OCI-LY7 (cell line): ENCODE data around the gene TAPBP.

ENCODE experiments used
- CTCF ChIP-seq: fragments of 200-600 bp; sonication (generic); conservative IDR thresholded peaks from 2 replicates; pipeline ENCODE4 v1.5.1; 2014; ENCODE audit warnings: mild to moderate bottlenecking, antibody characterized with exemption, low read length, moderate library complexity, mixed read lengths
- EZH2phosphoT487 ChIP-seq: fragments of 200-600 bp; sonication (generic); IDR thresholded peaks from 2 replicates; pipeline ENCODE4 v1.6.1; 2018; ENCODE audit warnings: low read depth, borderline replicate concordance, mild to moderate bottlenecking, mixed run types, antibody characterized with exemption, low read length, moderate library complexity, mixed read lengths

DNA sequence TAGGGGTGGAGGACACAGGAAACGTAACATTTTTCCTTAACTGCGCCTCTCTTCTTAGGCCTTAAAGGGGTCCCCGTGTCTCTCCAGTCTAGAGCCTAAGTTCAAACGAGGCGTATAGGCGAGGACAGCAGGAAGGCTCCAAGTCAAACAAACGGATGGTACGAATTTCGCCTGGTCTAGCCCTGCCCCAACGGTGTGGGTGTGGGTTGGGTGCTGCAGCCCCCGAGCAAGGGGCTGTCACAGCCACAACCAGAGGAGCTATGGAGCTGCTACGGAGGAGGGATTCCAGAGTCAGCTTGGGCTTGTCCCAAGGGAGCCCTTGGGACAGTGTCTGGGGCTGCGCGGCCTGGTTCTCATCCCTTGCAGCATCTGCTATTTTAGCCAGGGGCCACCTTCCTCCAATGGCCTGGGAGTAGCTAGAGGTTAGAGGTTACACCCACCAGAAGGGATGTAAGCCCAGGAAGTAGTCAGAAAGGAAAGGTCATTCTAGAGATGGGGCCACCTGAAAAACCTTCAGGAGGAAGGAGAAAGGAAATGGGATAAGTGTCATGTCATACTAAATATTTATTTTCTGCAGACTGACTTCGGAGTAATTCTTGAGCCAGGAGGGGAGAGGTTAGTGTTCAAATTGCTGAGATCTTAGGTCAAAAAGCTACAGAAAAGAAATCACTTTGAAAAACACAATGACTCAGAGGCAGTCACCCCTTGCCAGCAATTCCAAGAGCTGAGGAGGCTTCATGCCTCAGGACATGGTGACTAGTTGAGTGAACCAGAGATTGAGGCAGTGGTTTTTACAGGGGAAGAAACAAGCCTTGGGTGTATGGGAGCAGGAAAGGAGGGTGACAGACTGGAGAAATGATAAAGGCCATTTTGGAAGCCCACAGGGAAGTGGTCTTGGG, 63.9 kb downstream of the TAPBP start:
- no peak for TF ChIP-seq CTCF
- no peak for TF ChIP-seq EZH2phosphoT487
